Common myeloid progenitor, CD34-positive (primary cell): ENCODE data around the gene ETNK1.
A peak's percentile ranks its signal among the peaks of the same experiment; 100 is the strongest.

Experiments used
- CTCF ChIA-PET: fragments of 350-600 bp; sonication (Branson Sonifier 250); formaldehyde crosslinking; loops from one replicate; lab custom pipeline; 2021; ENCODE audit warnings: antibody characterized with exemption; lab: Charles Lee
- POLR2A ChIA-PET: fragments of 350-600 bp; sonication (Branson Sonifier 250); formaldehyde crosslinking; loops from one replicate; lab custom pipeline; 2021; ENCODE audit warnings: antibody characterized with exemption; lab: Charles Lee
- DNase-seq, 3 donors: peaks; one replicate each; pipeline versions ENCODE4 v3.0.0 to v3.0.0-alpha.2; 2013
- H3K27ac ChIP-seq, 2 experiments: 1 replicate in 1 of 2; 2 replicates in 1 of 2; pipeline ENCODE4 v1.7.0; 2013; ENCODE audit warnings: inconsistent platforms in 2 of 2, low read length in 2 of 2, mild to moderate bottlenecking in 2 of 2, low read depth in 1 of 2, moderate library complexity in 1 of 2; ENCODE audit not compliant: severe bottlenecking in 2 of 2, insufficient read depth in 1 of 2, poor library complexity in 1 of 2
- H3K27me3 ChIP-seq, 5 experiments: replicated peaks in 2 of 5; 1 replicate in 3 of 5; 2 replicates in 2 of 5; pipeline versions ENCODE4 v1.6.1 to v1.7.0; 2013; ENCODE audit warnings: low read length in 4 of 5, mild to moderate bottlenecking in 2 of 5, moderate library complexity in 2 of 5, inconsistent platforms in 1 of 5; ENCODE audit not compliant: insufficient read depth in 5 of 5, control insufficient read depth in 4 of 5
- H3K36me3 ChIP-seq, 4 experiments: 1 replicate in 2 of 4; 2 replicates in 2 of 4; pipeline versions ENCODE4 v1.6.1 to v1.7.0; 2013; ENCODE audit warnings: low read length in 3 of 4, control low read depth in 1 of 4, mild to moderate bottlenecking in 1 of 4; ENCODE audit not compliant: control insufficient read depth in 4 of 4, insufficient read depth in 4 of 4
- H3K4me1 ChIP-seq, 4 experiments: 1 replicate in 3 of 4; 2 replicates in 1 of 4; pipeline versions ENCODE4 v1.6.1 to v1.7.1; 2013; ENCODE audit warnings: low read length in 3 of 4, mild to moderate bottlenecking in 3 of 4, control low read depth in 1 of 4, inconsistent platforms in 1 of 4, moderate library complexity in 1 of 4; ENCODE audit not compliant: control insufficient read depth in 4 of 4, insufficient read depth in 4 of 4; ENCODE audit errors: control extremely low read depth in 1 of 4
- H3K4me3 ChIP-seq, 7 experiments: 1 replicate in 4 of 7; 2 replicates in 3 of 7; pipeline versions ENCODE4 v1.5.1 to v1.7.0; 2013; ENCODE audit warnings: mild to moderate bottlenecking in 7 of 7, low read length in 6 of 7, moderate library complexity in 6 of 7, inconsistent platforms in 2 of 7, low read depth in 2 of 7, control low read depth in 1 of 7; ENCODE audit not compliant: insufficient read depth in 4 of 7, control insufficient read depth in 1 of 7; ENCODE audit errors: extremely low read depth in 1 of 7
- H3K9me3 ChIP-seq, 5 experiments: 1 replicate in 4 of 5; 2 replicates in 1 of 5; pipeline versions ENCODE4 v1.6.1 to v1.7.1; 2013; ENCODE audit warnings: low read length in 4 of 5, mild to moderate bottlenecking in 2 of 5, inconsistent platforms in 1 of 5, low read depth in 1 of 5, moderate library complexity in 1 of 5; ENCODE audit not compliant: control insufficient read depth in 4 of 5, insufficient read depth in 2 of 5; ENCODE audit errors: control extremely low read depth in 1 of 5
- WGBS: methylation state at CpG from one replicate; pipeline ENCODE4 v1.1.5; 2013; ENCODE audit not compliant: insufficient coverage; 5-methylcytosine and 5-hydroxymethylcytosine counted together

The ETNK1 gene

GRCh38 chr12:22682663-22683062 lies 57.7 kb downstream of the ETNK1 start:
- peak overlapping the region in 1 of 2 experiments; percentile 26 for H3K27ac ChIP-seq
- peaks cover 0 to 16% (median 1%) of the 10 kb centered on the region in 4 experiments for H3K4me1 ChIP-seq
- DNase-seq, result no peak
- no CpG with 5 or more reads among the region's 2 CpGs for WGBS
- no peaks in the 10 kb centered on the region for H3K27me3 ChIP-seq
- no peak overlapping the region for H3K4me3 ChIP-seq
- CTCF ChIA-PET, result interaction anchor here (0.6 to 1.6 kb wide), 6 partner anchors 9 to 174 kb away, joined by 3 to 5 read pairs (median 4); no protein-coding TSS in a partner anchor
- POLR2A ChIA-PET, result no interaction called here
- peaks cover 5 to 42% (median 19%) of the 10 kb centered on the region in 4 experiments for H3K36me3 ChIP-seq
- H3K9me3 ChIP-seq, result peaks cover 0 to 7% (median 0%) of the 10 kb centered on the region in 5 experiments

- ChIA-PET POLR2A (no interaction called here), CTCF (interaction anchor here (0.6 to 1.1 kb wide), 6 partner anchors 9 to 1895 kb away, joined by 3 to 5 read pairs (median 3); no protein-coding TSS in a partner anchor)
- peaks cover 5 to 38% (median 17%) of the 10 kb centered on the region in 4 experiments for H3K36me3 ChIP-seq
- no peaks in the 10 kb centered on the region for H3K27me3 ChIP-seq
- no peak overlapping the region for H3K27ac ChIP-seq
- no peak overlapping the region for H3K4me3 ChIP-seq
- WGBS, result no CpG with 5 or more reads among the region's 1 CpG
- no peak for DNase-seq
- peaks cover 0 to 20% (median 3%) of the 10 kb centered on the region in 4 experiments for H3K4me1 ChIP-seq
- peaks cover 0 to 7% (median 0%) of the 10 kb centered on the region in 5 experiments for H3K9me3 ChIP-seq
Measured at GRCh38 chr12:22683131-22683530, 58.2 kb downstream of the ETNK1 start.

- Histone ChIP-seq H3K4me1 (peaks cover 3 to 25% (median 5%) of the 10 kb centered on the region in 4 experiments), H3K9me3 (peaks cover 0 to 7% (median 0%) of the 10 kb centered on the region in 5 experiments), H3K36me3 (peaks cover 2 to 27% (median 6%) of the 10 kb centered on the region in 4 experiments), H3K27me3 (no peaks in the 10 kb centered on the region), H3K27ac (no peak overlapping the region), H3K4me3 (no peak overlapping the region)
- ChIA-PET CTCF (interaction anchor here (0.7 to 1.3 kb wide), 7 partner anchors 10 to 370 kb away, joined by 3 to 4 read pairs (median 3); no protein-coding TSS in a partner anchor), POLR2A (no interaction called here)
- DNase-seq, result peak; percentile 70 to 86 (median 82)
- no CpG with 5 or more reads among the region's 5 CpGs for WGBS
Measured at GRCh38 chr12:22684140-22685118, 59.5 kb downstream of the ETNK1 start.

- Histone ChIP-seq H3K4me1 (peaks cover 3 to 29% (median 8%) of the 10 kb centered on the region in 4 experiments), H3K4me3 (no peak overlapping the region), H3K36me3 (peaks cover 0 to 20% (median 3%) of the 10 kb centered on the region in 4 experiments), H3K9me3 (peaks cover 0 to 7% (median 0%) of the 10 kb centered on the region in 5 experiments), H3K27me3 (no peaks in the 10 kb centered on the region), H3K27ac (no peak overlapping the region)
- CTCF ChIA-PET, result interaction anchor here (1.0 to 1.4 kb wide), 3 partner anchors 18 to 171 kb away, joined by 3 to 4 read pairs (median 3); no protein-coding TSS in a partner anchor
- no CpG with 5 or more reads among the region's 1 CpG for WGBS
- DNase-seq, result no peak
- POLR2A ChIA-PET, result no interaction called here
Measured at GRCh38 chr12:22686193-22686592, 61.2 kb downstream of the ETNK1 start.

GRCh38 chr12:22687361-22688076 lies 62.5 kb downstream of the ETNK1 start:
- Histone ChIP-seq H3K4me3 (peak overlapping the region in 2 of 7 experiments; percentile 4 to 50), H3K9me3 (peaks cover 0 to 7% (median 0%) of the 10 kb centered on the region in 5 experiments), H3K27ac (peak overlapping the region in 1 of 2 experiments; percentile 77), H3K4me1 (peaks cover 3 to 29% (median 8%) of the 10 kb centered on the region in 4 experiments), H3K36me3 (peaks cover 0 to 19% (median 5%) of the 10 kb centered on the region in 4 experiments), H3K27me3 (no peaks in the 10 kb centered on the region)
- ChIA-PET CTCF (interaction anchor here (1.2 to 1.6 kb wide), 3 partner anchors 14 to 19 kb away, joined by 3 to 5 read pairs (median 3); no protein-coding TSS in a partner anchor), POLR2A (no interaction called here)
- WGBS, result no CpG with 5 or more reads among the region's 5 CpGs
- DNase-seq, result peak; percentile 77 to 95 (median 89)

- H3K27ac ChIP-seq, result no peak overlapping the region
- DNase-seq, result no peak
- WGBS, result 100% methylated on average over 2 of the region's 2 CpGs
- ChIA-PET CTCF (no interaction called here), POLR2A (no interaction called here)
- no peaks in the 10 kb centered on the region for H3K27me3 ChIP-seq
- peaks cover 3 to 26% (median 8%) of the 10 kb centered on the region in 4 experiments for H3K4me1 ChIP-seq
- no peak overlapping the region for H3K4me3 ChIP-seq
- H3K9me3 ChIP-seq, result peaks cover 0 to 16% (median 3%) of the 10 kb centered on the region in 5 experiments
- peaks cover 0 to 18% (median 4%) of the 10 kb centered on the region in 4 experiments for H3K36me3 ChIP-seq
Measured at GRCh38 chr12:22689876-22690275, 64.9 kb downstream of the ETNK1 start.
